Measurements from ENCODE around the gene ADAMTS2.

ADAMTS2 gene

GRCh38 chr5:179130101-179130681 lies 215.1 kb downstream of the ADAMTS2 start:
- no peaks in the 10 kb centered on the region for H3K27me3 ChIP-seq (ENCODE audit: control insufficient read depth, insufficient read depth, low read length)
- H3K27ac ChIP-seq (ENCODE audit: low read depth, low read length) = no peak overlapping the region
- H3K4me1 ChIP-seq (ENCODE audit: control insufficient read depth, insufficient read depth, low read length) = no peaks in the 10 kb centered on the region
- no peak overlapping the region for H3K4me3 ChIP-seq (ENCODE audit: low read length)
- no peak overlapping the region for H3K9ac ChIP-seq (ENCODE audit: low read length)
- H3K36me3 ChIP-seq (ENCODE audit: control insufficient read depth, insufficient read depth, low read length) = no peaks in the 10 kb centered on the region

- Histone ChIP-seq H3K4me1 (ENCODE audit: control insufficient read depth, insufficient read depth, low read length) (no peaks in the 10 kb centered on the region), H3K9ac (ENCODE audit: low read length) (no peak overlapping the region), H3K27me3 (ENCODE audit: control insufficient read depth, insufficient read depth, low read length) (no peaks in the 10 kb centered on the region), H3K36me3 (ENCODE audit: control insufficient read depth, insufficient read depth, low read length) (no peaks in the 10 kb centered on the region), H3K4me3 (ENCODE audit: low read length) (no peak overlapping the region), H3K27ac (ENCODE audit: low read depth, low read length) (no peak overlapping the region)
These were observed 215.6 kb downstream of the ADAMTS2 start for GRCh38 chr5:179129607-179130071.

- no peak overlapping the region for H3K27ac ChIP-seq (ENCODE audit: low read depth, low read length)
- H3K36me3 ChIP-seq (ENCODE audit: control insufficient read depth, insufficient read depth, low read length) = no peaks in the 10 kb centered on the region
- H3K4me1 ChIP-seq (ENCODE audit: control insufficient read depth, insufficient read depth, low read length) = no peaks in the 10 kb centered on the region
- no peaks in the 10 kb centered on the region for H3K27me3 ChIP-seq (ENCODE audit: control insufficient read depth, insufficient read depth, low read length)
- no peak overlapping the region for H3K4me3 ChIP-seq (ENCODE audit: low read length)
- no peak overlapping the region for H3K9ac ChIP-seq (ENCODE audit: low read length)
These were observed 216.3 kb downstream of the ADAMTS2 start for GRCh38 chr5:179128976-179129375.

GRCh38 chr5:179128041-179128365 lies 217.3 kb downstream of the ADAMTS2 start:
- Histone ChIP-seq H3K4me1 (ENCODE audit: control insufficient read depth, insufficient read depth, low read length) (no peaks in the 10 kb centered on the region), H3K36me3 (ENCODE audit: control insufficient read depth, insufficient read depth, low read length) (no peaks in the 10 kb centered on the region), H3K27me3 (ENCODE audit: control insufficient read depth, insufficient read depth, low read length) (no peaks in the 10 kb centered on the region), H3K27ac (ENCODE audit: low read depth, low read length) (no peak overlapping the region), H3K4me3 (ENCODE audit: low read length) (no peak overlapping the region), H3K9ac (ENCODE audit: low read length) (no peak overlapping the region)

GRCh38 chr5:179127136-179128040 lies 217.9 kb downstream of the ADAMTS2 start:
- H3K27me3 ChIP-seq (ENCODE audit: control insufficient read depth, insufficient read depth, low read length) = no peaks in the 10 kb centered on the region
- H3K27ac ChIP-seq (ENCODE audit: low read depth, low read length) = no peak overlapping the region
- no peak overlapping the region for H3K4me3 ChIP-seq (ENCODE audit: low read length)
- no peaks in the 10 kb centered on the region for H3K36me3 ChIP-seq (ENCODE audit: control insufficient read depth, insufficient read depth, low read length)
- no peak overlapping the region for H3K9ac ChIP-seq (ENCODE audit: low read length)
- no peaks in the 10 kb centered on the region for H3K4me1 ChIP-seq (ENCODE audit: control insufficient read depth, insufficient read depth, low read length)

- Histone ChIP-seq H3K36me3 (ENCODE audit: control insufficient read depth, insufficient read depth, low read length) (no peaks in the 10 kb centered on the region), H3K27me3 (ENCODE audit: control insufficient read depth, insufficient read depth, low read length) (no peaks in the 10 kb centered on the region), H3K4me1 (ENCODE audit: control insufficient read depth, insufficient read depth, low read length) (no peaks in the 10 kb centered on the region), H3K27ac (ENCODE audit: low read depth, low read length) (no peak overlapping the region), H3K4me3 (ENCODE audit: low read length) (no peak overlapping the region), H3K9ac (ENCODE audit: low read length) (no peak overlapping the region)
These were observed 218.7 kb downstream of the ADAMTS2 start for GRCh38 chr5:179126506-179126991.

GRCh38 chr5:179125789-179126505 lies 219.3 kb downstream of the ADAMTS2 start:
- no peaks in the 10 kb centered on the region for H3K27me3 ChIP-seq (ENCODE audit: control insufficient read depth, insufficient read depth, low read length)
- H3K9ac ChIP-seq (ENCODE audit: low read length) = no peak overlapping the region
- H3K36me3 ChIP-seq (ENCODE audit: control insufficient read depth, insufficient read depth, low read length) = no peaks in the 10 kb centered on the region
- no peak overlapping the region for H3K4me3 ChIP-seq (ENCODE audit: low read length)
- H3K4me1 ChIP-seq (ENCODE audit: control insufficient read depth, insufficient read depth, low read length) = no peaks in the 10 kb centered on the region
- no peak overlapping the region for H3K27ac ChIP-seq (ENCODE audit: low read depth, low read length)

GRCh38 chr5:179124853-179125788 lies 220.1 kb downstream of the ADAMTS2 start:
- H3K36me3 ChIP-seq (ENCODE audit: control insufficient read depth, insufficient read depth, low read length) = no peaks in the 10 kb centered on the region
- no peak overlapping the region for H3K4me3 ChIP-seq (ENCODE audit: low read length)
- no peaks in the 10 kb centered on the region for H3K27me3 ChIP-seq (ENCODE audit: control insufficient read depth, insufficient read depth, low read length)
- no peak overlapping the region for H3K27ac ChIP-seq (ENCODE audit: low read depth, low read length)
- no peaks in the 10 kb centered on the region for H3K4me1 ChIP-seq (ENCODE audit: control insufficient read depth, insufficient read depth, low read length)
- H3K9ac ChIP-seq (ENCODE audit: low read length) = no peak overlapping the region

GRCh38 chr5:179124273-179124852 lies 220.9 kb downstream of the ADAMTS2 start:
- Histone ChIP-seq H3K4me1 (ENCODE audit: control insufficient read depth, insufficient read depth, low read length) (no peaks in the 10 kb centered on the region), H3K27me3 (ENCODE audit: control insufficient read depth, insufficient read depth, low read length) (no peaks in the 10 kb centered on the region), H3K9ac (ENCODE audit: low read length) (no peak overlapping the region), H3K4me3 (ENCODE audit: low read length) (no peak overlapping the region), H3K27ac (ENCODE audit: low read depth, low read length) (no peak overlapping the region), H3K36me3 (ENCODE audit: control insufficient read depth, insufficient read depth, low read length) (no peaks in the 10 kb centered on the region)

GRCh38 chr5:179123491-179124272 lies 221.6 kb downstream of the ADAMTS2 start:
- Histone ChIP-seq H3K27me3 (ENCODE audit: control insufficient read depth, insufficient read depth, low read length) (no peaks in the 10 kb centered on the region), H3K36me3 (ENCODE audit: control insufficient read depth, insufficient read depth, low read length) (no peaks in the 10 kb centered on the region), H3K4me1 (ENCODE audit: control insufficient read depth, insufficient read depth, low read length) (no peaks in the 10 kb centered on the region), H3K27ac (ENCODE audit: low read depth, low read length) (no peak overlapping the region), H3K4me3 (ENCODE audit: low read length) (no peak overlapping the region), H3K9ac (ENCODE audit: low read length) (no peak overlapping the region)

- no peak overlapping the region for H3K27ac ChIP-seq (ENCODE audit: low read depth, low read length)
- H3K9ac ChIP-seq (ENCODE audit: low read length) = no peak overlapping the region
- H3K36me3 ChIP-seq (ENCODE audit: control insufficient read depth, insufficient read depth, low read length) = no peaks in the 10 kb centered on the region
These were observed 222.2 kb downstream of the ADAMTS2 start for GRCh38 chr5:179123109-179123426.

More at GRCh38 chr5:179123109-179123426, 222.2 kb downstream of the ADAMTS2 start:
- Histone ChIP-seq H3K27me3 (ENCODE audit: control insufficient read depth, insufficient read depth, low read length) (no peaks in the 10 kb centered on the region), H3K4me1 (ENCODE audit: control insufficient read depth, insufficient read depth, low read length) (no peaks in the 10 kb centered on the region), H3K4me3 (ENCODE audit: low read length) (no peak overlapping the region)

All from rectal smooth muscle tissue (tissue), 1 donor.